ENCODE measurements around the gene ZCCHC9.

The ZCCHC9 gene

DNA sequence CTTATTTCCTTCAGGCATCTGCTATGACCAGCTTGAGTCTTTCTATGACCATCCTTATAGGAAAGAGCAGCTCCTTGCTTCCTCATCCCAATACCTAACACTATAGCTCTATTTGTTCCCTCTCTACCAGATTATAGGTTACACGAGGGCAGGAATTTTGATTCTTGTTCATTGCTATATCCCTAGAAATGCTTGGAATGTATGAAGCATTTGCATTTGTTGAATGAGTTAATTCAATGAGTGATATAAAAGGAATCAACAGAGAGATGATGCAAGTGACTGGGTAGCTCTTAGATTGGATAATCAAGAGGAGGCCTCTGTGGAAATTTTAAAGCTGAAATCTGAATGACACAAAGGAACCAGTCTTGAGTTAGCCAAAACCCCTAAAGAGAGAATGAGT lies 13.9 kb downstream of the ZCCHC9 start:
- DNase-seq (ENCODE audit: low spot score), result no peak
- in situ Hi-C loops (cut with MboI; ENCODE audit: low pct_unique_long_range_greater_than_20kb, low sequenced_read_pairs, unreplicated experiment), result no loop called here
- TF ChIP-seq CTCF (IDR thresholded peaks at IDR 0.05; ENCODE audit: extremely low read depth, insufficient read depth, missing control alignments), result no peak

GRCh38 chr5:81315830-81316229 lies 14.4 kb downstream of the ZCCHC9 start:
- in situ Hi-C loops (cut with MboI; ENCODE audit: low pct_unique_long_range_greater_than_20kb, low sequenced_read_pairs, unreplicated experiment), result no loop called here
- DNase-seq (ENCODE audit: low spot score), result no peak

DNA sequence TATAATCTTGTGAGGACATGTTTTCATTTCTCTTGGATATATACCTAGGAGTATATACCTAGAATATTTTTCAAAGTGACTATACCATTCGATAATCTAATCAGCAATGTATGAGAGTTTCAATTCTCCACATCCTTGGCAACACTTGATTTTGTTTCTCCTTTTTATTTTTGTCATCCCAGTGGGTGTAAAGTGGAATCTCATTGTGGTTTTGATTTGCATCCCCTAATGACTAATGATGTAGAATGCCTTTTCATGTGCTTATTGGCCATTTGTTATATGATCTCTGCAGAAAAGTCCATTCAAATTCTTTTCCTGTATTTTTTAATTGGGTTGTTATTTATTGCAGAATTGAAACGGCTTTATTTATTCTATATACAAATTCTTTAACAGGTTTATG lies 15.2 kb downstream of the ZCCHC9 start:
- no peak for DNase-seq (ENCODE audit: low spot score)
- in situ Hi-C loops (cut with MboI; ENCODE audit: low pct_unique_long_range_greater_than_20kb, low sequenced_read_pairs, unreplicated experiment), result no loop called here
- no peak for TF ChIP-seq CTCF (IDR thresholded peaks at IDR 0.05; ENCODE audit: extremely low read depth, insufficient read depth, missing control alignments)

More at GRCh38 chr5:81315830-81316229, 14.4 kb downstream of the ZCCHC9 start:
- TF ChIP-seq CTCF (IDR thresholded peaks at IDR 0.05; ENCODE audit: extremely low read depth, insufficient read depth, missing control alignments), result no peak

GRCh38 chr5:81317536-81317935 lies 16.1 kb downstream of the ZCCHC9 start:
- in situ Hi-C loops (cut with MboI; ENCODE audit: low pct_unique_long_range_greater_than_20kb, low sequenced_read_pairs, unreplicated experiment), result no loop called here
- no peak for DNase-seq (ENCODE audit: low spot score)

DNA sequence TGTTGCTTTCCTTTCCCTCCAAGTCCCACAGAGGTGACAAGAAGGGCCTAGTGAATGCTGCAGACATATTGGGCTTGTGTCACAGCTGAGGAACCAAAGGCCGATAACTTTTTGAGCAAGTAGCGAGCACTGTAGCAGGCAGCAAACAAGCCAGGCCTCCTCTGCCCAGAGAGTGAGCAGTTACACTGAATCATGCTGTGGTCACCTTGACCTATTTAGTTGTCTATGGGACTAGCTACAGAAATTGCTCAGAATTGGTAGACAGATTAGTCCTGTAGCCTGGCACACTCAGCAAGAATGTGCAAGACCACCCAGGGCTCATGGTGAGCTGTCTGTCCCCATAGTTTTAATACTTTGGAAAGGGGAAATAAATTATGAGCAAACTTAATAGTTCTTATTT lies 25.2 kb downstream of the ZCCHC9 start:
- DNase-seq (ENCODE audit: low spot score), result no peak
- TF ChIP-seq CTCF (IDR thresholded peaks at IDR 0.05; ENCODE audit: extremely low read depth, insufficient read depth, missing control alignments), result no peak
- in situ Hi-C loops (cut with MboI; ENCODE audit: low pct_unique_long_range_greater_than_20kb, low sequenced_read_pairs, unreplicated experiment), result no loop called here

More at GRCh38 chr5:81317536-81317935, 16.1 kb downstream of the ZCCHC9 start:
- no peak for TF ChIP-seq CTCF (IDR thresholded peaks at IDR 0.05; ENCODE audit: extremely low read depth, insufficient read depth, missing control alignments)

DNA sequence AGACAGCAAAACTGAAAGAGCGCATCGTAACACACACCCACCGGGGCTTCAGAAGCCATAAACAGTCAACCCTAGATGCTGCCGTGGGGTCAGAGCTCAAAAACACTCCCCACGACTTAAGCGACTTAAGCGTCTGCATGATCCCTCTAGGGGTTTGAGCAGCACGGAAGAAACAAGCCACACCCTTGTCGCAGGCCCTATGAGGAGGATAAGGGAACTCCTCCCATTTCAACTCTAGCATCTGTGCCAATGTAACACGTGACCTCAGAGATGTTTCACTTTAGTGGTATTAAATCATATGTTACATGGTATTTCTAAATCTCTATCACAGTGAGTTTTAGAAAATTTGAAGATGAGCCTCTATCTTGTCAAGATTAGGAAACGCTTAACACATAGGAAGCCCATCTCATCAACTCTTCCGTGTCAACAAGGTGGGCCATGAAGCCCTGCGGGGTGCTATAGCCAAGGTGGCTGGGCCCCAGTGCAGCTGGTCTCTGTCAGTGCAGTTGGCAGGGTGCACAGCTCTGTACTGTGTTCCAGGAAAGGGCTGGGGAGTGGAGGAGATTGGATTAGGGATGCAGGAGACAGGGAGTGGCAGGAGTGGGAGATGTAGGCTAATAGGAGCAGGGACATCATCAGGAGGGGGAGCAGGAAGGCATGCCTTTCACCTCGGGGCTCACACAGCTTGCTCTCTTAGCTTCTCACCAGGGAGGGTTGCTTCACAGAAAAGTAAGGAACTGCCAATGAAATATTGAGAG lies 33.1 kb downstream of the ZCCHC9 start:
- no peak for TF ChIP-seq CTCF (IDR thresholded peaks at IDR 0.05; ENCODE audit: extremely low read depth, insufficient read depth, missing control alignments)
- no peak for DNase-seq (ENCODE audit: low spot score)
- in situ Hi-C loops (cut with MboI; ENCODE audit: low pct_unique_long_range_greater_than_20kb, low sequenced_read_pairs, unreplicated experiment), result no loop called here
